IPS-15b (cell line): Measurements from ENCODE around the gene DOC2B.
"Not testable (repeated sequence)": the region's sequence is repeated elsewhere in the genome, so short reads cannot be mapped to it uniquely, and the experiment has no call there.

Experiments
- H3K27me3 ChIP-seq: one replicate; pipeline ENCODE4 v1.6.1; 2013; ENCODE audit warnings: low read length; ENCODE audit not compliant: control insufficient read depth, insufficient read depth
- H3K36me3 ChIP-seq: one replicate; pipeline ENCODE4 v1.6.1; 2013; ENCODE audit warnings: low read length; ENCODE audit not compliant: control insufficient read depth, insufficient read depth
- H3K4me1 ChIP-seq: one replicate; pipeline ENCODE4 v1.6.1; 2013; ENCODE audit warnings: mild to moderate bottlenecking, low read length; ENCODE audit not compliant: control insufficient read depth, insufficient read depth
- H3K4me3 ChIP-seq: one replicate; pipeline ENCODE4 v1.5.1; 2013; ENCODE audit warnings: low read depth, low read length
- H3K9ac ChIP-seq: one replicate; pipeline ENCODE4 v1.6.1; 2013; ENCODE audit warnings: low read depth, mild to moderate bottlenecking, low read length
- H3K9me3 ChIP-seq: one replicate; pipeline ENCODE4 v1.6.1; 2013; ENCODE audit warnings: mild to moderate bottlenecking, low read length; ENCODE audit not compliant: control insufficient read depth, insufficient read depth

DOC2B gene

DNA sequence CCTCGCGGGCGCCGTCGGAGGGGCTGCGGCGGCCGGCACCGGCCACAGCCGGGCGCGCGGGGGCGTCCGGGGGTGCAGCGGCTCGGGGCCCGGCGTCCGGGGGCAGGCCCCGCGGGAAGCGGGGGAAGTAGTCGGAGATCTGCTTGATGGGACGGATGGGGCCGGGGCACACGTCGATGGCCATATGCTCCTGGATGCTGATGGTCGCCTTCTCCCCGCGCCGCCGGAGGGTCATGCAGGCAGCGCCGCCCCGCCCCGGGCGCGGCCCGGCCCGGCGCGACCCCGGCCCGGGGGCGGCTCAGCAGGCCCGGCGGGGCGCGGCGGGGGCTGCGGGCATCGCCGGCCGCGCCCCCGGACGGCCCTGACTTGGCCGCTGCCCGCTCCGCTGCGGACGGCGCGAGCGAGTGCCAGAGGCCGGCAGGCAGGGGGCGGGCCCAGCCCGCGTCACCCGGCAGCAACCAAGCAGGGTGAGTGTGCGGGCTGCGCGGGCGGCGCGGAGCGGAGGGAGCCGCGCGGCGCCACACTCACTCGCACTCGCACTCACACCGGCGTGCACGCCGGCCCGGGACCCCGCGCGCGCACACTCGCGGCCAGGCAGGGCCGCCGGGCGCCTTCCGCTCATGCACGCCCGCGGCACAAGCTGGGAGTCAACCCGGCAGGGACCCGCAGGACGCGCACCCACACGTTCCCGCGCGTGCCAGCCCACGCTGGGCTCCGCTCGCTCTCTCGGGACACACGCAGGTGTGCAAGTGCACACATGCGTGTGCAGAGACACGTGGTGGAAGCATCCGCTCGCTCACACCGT, at the start of gene DOC2B:
Gene DOC2B, minus strand, starts transcription at position 406 of the 805 bp plus-strand sequence. Its CDS starts 171 bp downstream, at position 235.
- Histone ChIP-seq H3K9ac (no peak within 1 kb of the TSS), H3K4me3 (peak within 1 kb of the TSS; percentile 53), H3K36me3 (no peaks in the 10 kb centered on the region), H3K27me3 (peaks cover 47% of the 10 kb centered on the region), H3K9me3 (no peaks in the 10 kb centered on the region), H3K4me1 (peaks cover 3% of the 10 kb centered on the region)

DNA sequence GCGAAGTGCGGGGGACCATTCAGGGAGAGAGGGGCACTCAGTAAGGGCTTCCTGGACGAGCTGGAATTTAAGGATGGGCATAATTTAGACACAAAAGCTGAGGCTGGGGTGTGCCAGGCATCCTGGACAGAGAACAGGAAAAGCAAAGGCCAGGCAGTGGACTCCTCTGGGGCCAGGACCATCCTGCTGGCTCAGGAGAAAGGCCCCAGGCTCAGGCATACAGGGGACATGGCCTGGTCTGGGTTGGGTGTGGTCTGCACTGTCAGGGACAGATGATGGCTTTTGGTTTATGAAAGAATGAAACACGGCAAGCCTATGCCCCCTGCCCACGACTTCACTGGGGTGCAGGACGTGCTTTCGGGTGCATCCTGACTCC, 48.9 kb upstream of the DOC2B start:
- Histone ChIP-seq H3K9ac (no peak overlapping the region), H3K4me3 (no peak overlapping the region), H3K27me3 (no peaks in the 10 kb centered on the region), H3K4me1 (no peaks in the 10 kb centered on the region), H3K36me3 (no peaks in the 10 kb centered on the region), H3K9me3 (no peaks in the 10 kb centered on the region)

DNA sequence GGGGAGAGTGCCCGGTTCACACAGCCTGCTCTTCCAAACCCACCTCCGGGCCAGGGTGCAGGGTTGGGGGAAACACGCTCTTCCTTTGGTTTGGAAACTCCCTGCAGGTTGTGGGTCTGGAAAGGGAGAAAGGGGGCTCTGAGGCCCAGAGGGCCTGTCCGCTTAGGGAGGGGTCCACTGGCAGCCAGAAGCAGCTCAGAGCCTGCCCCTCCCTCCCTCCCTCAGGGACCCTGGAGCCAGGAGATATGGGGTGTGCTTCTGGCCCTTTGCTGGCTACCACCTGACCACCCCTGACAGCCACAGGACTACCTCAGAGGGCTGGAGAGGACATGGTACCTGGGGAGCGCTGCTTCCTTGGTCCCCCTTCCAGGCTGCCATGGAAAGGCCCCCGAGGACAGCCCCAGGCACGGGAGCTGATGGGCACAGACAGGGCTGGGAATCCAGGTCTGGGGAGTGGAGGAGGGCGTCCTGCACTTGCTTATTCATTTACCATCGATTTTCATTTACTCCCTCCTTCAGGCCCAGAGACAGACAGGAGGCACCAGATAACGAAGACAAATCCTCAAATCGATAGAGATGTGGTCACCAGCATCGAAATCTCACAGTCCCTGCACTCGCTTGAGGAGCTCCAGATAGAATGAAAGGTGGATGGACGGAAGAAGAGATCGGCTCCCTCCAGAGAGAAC, 48.4 kb upstream of the DOC2B start:
- Histone ChIP-seq H3K4me1 (no peaks in the 10 kb centered on the region), H3K36me3 (no peaks in the 10 kb centered on the region), H3K9me3 (no peaks in the 10 kb centered on the region), H3K27me3 (no peaks in the 10 kb centered on the region), H3K9ac (no peak overlapping the region), H3K4me3 (no peak overlapping the region)

DNA sequence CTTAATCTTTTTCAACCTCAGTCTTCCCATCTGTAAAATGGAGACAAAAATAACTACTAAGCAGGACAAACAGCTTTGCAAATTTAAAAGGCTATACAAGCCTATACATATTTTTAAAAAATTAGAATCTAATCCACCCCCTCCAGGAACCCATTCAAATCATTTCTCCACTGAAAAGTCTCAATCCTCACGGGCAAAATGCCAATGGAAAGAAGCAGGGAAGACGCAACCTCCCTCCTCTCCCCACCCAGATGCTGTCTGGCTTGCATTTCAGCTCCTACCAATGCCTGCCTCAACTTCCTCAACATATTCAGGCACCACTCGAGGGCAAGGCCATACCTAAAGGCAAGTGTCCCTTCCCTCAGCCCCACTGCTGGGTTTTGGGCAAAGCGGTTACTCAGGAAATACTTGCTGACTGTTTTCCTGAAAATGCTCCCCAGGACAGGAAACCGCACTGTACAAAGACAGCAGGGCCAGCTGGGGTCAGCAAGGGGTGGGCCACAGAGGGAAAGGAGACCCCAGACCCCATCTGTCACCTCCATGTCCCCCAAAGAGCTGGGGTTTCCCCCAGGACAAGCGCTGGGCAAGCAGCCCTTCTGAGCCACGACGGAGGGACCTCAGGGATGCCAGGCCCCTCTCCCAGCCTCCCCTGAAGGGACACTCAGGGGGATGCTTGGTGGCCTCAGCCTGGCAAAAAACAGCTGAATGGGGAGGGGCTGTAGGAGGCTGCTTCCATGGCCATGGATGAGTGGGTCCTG, 47.7 kb upstream of the DOC2B start:
- H3K4me1 ChIP-seq: no peaks in the 10 kb centered on the region
- H3K9ac ChIP-seq: no peak overlapping the region
- H3K36me3 ChIP-seq: no peaks in the 10 kb centered on the region
- H3K9me3 ChIP-seq: no peaks in the 10 kb centered on the region
- no peaks in the 10 kb centered on the region for H3K27me3 ChIP-seq
- no peak overlapping the region for H3K4me3 ChIP-seq

DNA sequence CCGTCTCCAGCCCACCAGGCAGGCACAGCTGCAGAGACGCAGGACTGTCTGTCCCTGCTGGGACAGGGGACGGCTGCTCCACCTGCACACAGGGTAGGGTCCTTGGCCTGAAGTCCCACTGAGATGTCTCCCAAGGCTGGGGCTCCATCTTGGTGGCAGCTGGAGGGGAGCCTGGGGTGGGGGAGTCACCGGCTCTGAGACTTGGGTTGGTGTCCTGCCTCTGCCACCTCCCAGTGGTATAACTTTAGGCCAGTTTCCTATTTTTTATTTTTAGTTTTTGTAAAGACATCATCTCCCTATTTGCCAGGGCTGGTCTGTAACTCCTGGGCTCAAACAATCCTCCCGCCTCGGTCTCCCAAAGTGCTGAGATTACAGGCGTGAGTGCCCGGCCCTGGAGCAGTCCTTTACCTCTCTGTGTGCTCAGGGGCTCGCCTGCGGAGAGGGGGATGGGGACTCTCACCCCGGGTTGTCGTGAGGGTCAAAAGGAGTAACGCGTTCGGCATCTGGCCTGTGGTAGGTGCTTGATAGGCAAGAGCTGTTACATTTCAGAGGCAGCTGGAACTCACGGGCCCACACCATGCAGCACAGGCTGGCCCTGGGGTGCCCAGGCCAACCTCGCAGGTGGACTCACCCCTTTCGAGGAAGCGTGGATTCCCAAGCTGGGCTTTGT, 46.6 kb upstream of the DOC2B start:
- Histone ChIP-seq H3K9ac (no peak overlapping the region), H3K4me3 (no peak overlapping the region), H3K36me3 (no peaks in the 10 kb centered on the region), H3K4me1 (no peaks in the 10 kb centered on the region), H3K9me3 (no peaks in the 10 kb centered on the region), H3K27me3 (no peaks in the 10 kb centered on the region)

DNA sequence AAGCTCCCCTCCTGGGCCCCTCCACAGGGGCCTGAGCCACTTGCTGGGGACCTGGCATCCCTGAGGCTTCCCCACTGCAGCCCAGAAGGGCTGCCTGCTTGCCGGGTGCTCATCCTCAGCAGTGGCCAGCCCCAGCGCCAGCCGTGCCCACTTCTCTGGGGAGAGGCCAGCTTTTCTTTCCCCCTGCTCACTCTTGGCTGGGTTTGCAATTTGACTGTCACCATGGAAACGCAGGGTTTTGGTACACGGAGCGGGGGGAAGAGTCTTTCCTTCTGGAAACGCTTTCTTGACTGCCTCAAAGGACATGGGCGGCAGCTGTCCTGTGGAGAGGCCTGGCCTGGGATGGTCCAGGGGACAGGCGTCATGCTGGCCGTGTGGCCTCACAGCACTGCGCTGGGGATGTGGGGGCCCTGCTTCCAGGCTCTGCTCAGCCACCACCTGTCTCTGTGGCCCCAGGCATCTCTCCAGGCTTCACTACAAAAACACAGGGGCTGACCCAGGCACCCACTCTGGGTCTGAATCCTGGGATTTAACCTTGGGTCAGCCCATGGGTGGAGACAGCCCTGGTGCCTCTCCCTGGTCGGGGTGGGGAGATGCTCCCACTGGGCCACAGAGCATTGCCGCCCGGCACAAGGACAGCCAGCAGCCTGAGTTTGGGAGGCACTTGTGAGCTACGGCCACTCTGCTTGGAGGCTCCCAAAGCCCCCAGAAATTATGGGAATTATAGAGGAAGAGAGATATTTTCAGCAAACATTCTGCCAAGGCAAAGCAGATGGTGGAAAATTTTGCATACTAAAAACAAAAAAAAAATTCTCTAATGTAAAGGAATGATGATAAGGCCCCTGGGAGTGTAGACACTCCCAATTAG, 45.9 kb upstream of the DOC2B start:
- no peak overlapping the region for H3K4me3 ChIP-seq
- no peaks in the 10 kb centered on the region for H3K27me3 ChIP-seq
- no peaks in the 10 kb centered on the region for H3K36me3 ChIP-seq
- H3K9ac ChIP-seq: no peak overlapping the region
- H3K4me1 ChIP-seq: no peaks in the 10 kb centered on the region
- no peaks in the 10 kb centered on the region for H3K9me3 ChIP-seq

DNA sequence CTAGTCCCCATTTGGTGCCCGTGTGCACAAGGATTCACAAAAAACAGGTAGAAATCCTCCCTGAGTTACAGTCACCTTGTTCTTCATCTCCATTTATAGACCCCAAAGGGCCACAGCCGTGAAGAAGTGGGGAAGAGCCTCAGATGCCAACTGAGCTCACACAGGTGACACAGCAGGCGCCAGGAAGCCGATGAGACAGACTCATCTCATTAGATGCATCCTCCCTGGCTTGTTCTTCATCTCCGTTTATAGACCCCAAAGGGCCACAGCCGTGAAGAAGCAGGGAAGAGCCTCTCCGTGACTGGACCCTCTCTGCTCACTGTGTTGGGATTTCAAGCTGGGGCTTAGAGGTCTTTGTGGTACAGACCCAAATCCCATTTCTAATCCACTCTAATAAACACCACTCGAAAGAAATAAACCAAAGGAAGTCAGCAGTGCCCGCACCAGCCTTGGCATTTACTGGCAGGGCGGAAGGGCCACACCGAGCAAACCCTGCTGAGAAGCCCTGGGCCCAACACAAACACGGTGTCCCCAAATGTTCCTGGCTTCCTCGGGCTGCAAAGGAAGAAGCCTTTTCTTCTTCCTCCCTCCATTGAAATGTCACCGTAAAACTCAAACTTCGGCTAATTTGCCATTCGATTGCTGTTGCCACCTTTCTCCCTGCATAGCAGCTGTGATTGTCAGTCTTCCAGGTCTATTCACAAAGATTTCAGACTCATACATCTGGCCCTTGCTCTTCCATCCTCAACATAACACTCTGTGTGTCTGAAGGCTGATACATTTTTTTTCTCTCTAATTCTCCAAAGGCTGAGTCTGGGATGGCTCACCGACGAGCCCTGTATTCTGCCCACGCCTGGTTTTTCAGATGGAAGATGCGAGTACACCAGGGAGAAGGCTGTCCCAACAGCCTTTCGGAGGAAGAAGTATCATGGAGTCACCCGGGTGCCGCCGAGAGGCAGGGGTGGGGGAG, 44.9 kb upstream of the DOC2B start:
- no peaks in the 10 kb centered on the region for H3K27me3 ChIP-seq
- no peak overlapping the region for H3K4me3 ChIP-seq
- no peak overlapping the region for H3K9ac ChIP-seq

DNA sequence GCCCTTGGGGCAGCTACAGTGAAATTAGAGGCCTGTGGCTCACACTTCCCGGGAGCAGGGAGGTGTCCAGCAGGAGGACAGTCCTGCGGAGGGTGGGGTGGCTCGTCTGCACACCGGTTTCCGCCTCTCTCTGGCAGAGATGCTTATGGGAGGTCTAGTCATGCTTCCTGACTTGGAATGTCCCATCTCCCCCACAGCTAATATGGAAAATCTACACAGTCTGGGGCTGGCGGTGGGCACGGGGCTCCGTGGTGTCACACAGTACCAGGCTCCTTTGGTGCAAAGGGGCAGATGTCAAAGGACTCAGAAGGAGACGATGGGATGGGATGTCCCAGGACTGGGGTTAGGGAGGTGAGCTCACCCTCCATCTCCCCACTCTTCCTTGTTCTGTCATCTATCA, 44.1 kb upstream of the DOC2B start:
- no peaks in the 10 kb centered on the region for H3K4me1 ChIP-seq
- no peaks in the 10 kb centered on the region for H3K36me3 ChIP-seq

More for the DNA sequence above, 44.9 kb upstream of the DOC2B start:
- H3K4me1 ChIP-seq: no peaks in the 10 kb centered on the region
- H3K9me3 ChIP-seq: no peaks in the 10 kb centered on the region
- H3K36me3 ChIP-seq: no peaks in the 10 kb centered on the region

DNA sequence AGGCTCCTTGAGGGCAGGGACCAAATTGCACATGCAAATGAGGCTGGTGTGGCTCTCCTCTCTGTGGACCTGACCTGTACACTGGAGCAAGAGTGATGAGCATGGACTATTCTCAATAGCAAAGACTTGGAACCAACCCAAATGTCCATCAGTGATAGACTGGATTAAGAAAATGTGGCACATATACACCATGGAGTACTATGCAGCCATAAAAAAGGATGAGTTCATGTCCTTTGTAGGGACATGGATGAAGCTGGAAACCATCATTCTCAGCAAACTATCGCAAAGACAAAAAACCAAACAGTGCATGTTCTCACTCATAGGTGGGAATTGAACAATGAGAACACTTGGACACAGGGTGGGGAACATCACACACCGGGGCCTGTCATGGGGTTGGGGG, 43.1 kb upstream of the DOC2B start:
- not testable (repeated sequence) for H3K4me1 ChIP-seq, H3K36me3 ChIP-seq, H3K4me3 ChIP-seq, H3K9ac ChIP-seq, H3K27me3 ChIP-seq, H3K9me3 ChIP-seq

More for the DNA sequence above, 44.1 kb upstream of the DOC2B start:
- H3K27me3 ChIP-seq: no peaks in the 10 kb centered on the region
- H3K4me3 ChIP-seq: no peak overlapping the region
- H3K9me3 ChIP-seq: no peaks in the 10 kb centered on the region
- H3K9ac ChIP-seq: no peak overlapping the region

DNA sequence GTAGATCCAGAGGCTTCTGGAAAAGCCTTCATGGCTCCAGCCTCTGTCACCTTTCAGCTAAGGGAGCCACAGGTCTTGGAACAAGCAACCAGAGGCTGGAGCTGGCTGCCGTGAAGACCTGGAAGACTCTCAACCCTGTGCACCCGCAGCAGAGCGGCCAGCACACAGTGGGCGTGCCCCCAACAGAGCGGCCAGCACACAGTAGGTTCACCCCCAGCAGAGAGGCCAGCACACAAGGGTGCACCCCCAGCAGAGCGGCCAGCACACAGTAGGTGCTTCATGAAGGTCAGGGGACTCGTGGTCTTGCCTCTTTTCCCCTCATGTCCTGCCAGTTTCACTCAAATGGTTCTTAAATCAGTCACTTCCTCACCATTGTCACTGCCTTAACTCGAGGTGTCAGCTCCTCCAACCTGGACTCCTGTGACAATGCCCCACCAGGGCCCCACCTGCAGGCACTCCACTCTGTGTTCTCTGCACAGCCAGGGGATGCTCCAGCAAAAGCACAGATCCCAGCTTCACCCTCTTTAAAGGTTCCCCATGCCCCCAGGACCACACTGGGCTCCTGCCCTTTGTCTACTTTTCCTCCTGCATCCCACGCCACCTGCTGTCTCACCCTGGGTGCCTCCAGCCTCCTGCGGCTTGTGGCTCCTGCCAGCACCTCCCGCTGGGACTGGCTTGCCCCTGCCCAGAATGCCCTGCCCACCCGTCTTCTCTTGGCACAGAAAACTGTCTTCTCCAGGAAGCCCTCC, 42.4 kb upstream of the DOC2B start:
- Histone ChIP-seq H3K4me3 (no peak overlapping the region), H3K9me3 (no peaks in the 10 kb centered on the region), H3K9ac (no peak overlapping the region), H3K4me1 (no peaks in the 10 kb centered on the region), H3K36me3 (no peaks in the 10 kb centered on the region), H3K27me3 (no peaks in the 10 kb centered on the region)
